NCI-H2081 treated with DMSO at 0.1 percent for 48 hours (cell line): ENCODE measurements around the gene NDUFA13.

Experiments used
- DNase-seq: peaks from one replicate; lab custom pipeline; 2025; lab: John Stamatoyannopoulos, UW

NDUFA13 gene

GRCh38 chr19:19548915-19549759, 33.1 kb downstream of the NDUFA13 start:
- DNase-seq = no peak

GRCh38 chr19:19549804-19550464, 33.9 kb downstream of the NDUFA13 start:
- DNase-seq = no peak

- no peak for DNase-seq
These were observed 34.5 kb downstream of the NDUFA13 start for GRCh38 chr19:19550485-19550929.

- DNase-seq = no peak
These were observed 35.2 kb downstream of the NDUFA13 start for GRCh38 chr19:19550972-19551852.

- no peak for DNase-seq
These were observed 35.8 kb downstream of the NDUFA13 start for GRCh38 chr19:19551853-19552192.

- DNase-seq = no peak
These were observed 36.8 kb downstream of the NDUFA13 start for GRCh38 chr19:19552798-19553197.

GRCh38 chr19:19553670-19554069, 37.6 kb downstream of the NDUFA13 start:
- no peak for DNase-seq

GRCh38 chr19:19554074-19555023, 38.3 kb downstream of the NDUFA13 start:
- DNase-seq = no peak

GRCh38 chr19:19558055-19558454, 42.0 kb downstream of the NDUFA13 start:
- DNase-seq = no peak

- DNase-seq = no peak
These were observed 42.6 kb downstream of the NDUFA13 start for GRCh38 chr19:19558636-19559035.

- DNase-seq = no peak
These were observed 43.9 kb downstream of the NDUFA13 start for GRCh38 chr19:19559931-19560330.

- DNase-seq = no peak
These were observed 46.1 kb downstream of the NDUFA13 start for GRCh38 chr19:19561946-19562664.

GRCh38 chr19:19562665-19563347, 46.8 kb downstream of the NDUFA13 start:
- no peak for DNase-seq

- no peak for DNase-seq
These were observed 47.4 kb downstream of the NDUFA13 start for GRCh38 chr19:19563348-19563848.

- DNase-seq = no peak
These were observed 50.3 kb downstream of the NDUFA13 start for GRCh38 chr19:19566306-19566705.

- DNase-seq = no peak
These were observed 51.4 kb downstream of the NDUFA13 start for GRCh38 chr19:19567391-19567790.

- DNase-seq = no peak
These were observed 53.1 kb downstream of the NDUFA13 start for GRCh38 chr19:19568802-19569756.

GRCh38 chr19:19570571-19570970, 54.5 kb downstream of the NDUFA13 start:
- no peak for DNase-seq
